ENCODE measurements around the gene GALNS.

GRCh38 chr16:88821168-88821850 lies 35.4 kb downstream of the GALNS start:
- no peak for TF ChIP-seq POLR2AphosphoS5 (IDR thresholded peaks at IDR 0.05; ENCODE audit: borderline replicate concordance, low read depth, low read length)
- no peak for TF ChIP-seq EZH2 (IDR thresholded peaks at IDR 0.05)
- TF ChIP-seq FOXP2 (optimal IDR thresholded peaks at IDR 0.05; ENCODE audit: control extremely low read depth, extremely low read length, insufficient read depth): no peak

Measured in SK-N-MC (cell line).